ENCODE measurements around the gene SLC46A2.

DNA sequence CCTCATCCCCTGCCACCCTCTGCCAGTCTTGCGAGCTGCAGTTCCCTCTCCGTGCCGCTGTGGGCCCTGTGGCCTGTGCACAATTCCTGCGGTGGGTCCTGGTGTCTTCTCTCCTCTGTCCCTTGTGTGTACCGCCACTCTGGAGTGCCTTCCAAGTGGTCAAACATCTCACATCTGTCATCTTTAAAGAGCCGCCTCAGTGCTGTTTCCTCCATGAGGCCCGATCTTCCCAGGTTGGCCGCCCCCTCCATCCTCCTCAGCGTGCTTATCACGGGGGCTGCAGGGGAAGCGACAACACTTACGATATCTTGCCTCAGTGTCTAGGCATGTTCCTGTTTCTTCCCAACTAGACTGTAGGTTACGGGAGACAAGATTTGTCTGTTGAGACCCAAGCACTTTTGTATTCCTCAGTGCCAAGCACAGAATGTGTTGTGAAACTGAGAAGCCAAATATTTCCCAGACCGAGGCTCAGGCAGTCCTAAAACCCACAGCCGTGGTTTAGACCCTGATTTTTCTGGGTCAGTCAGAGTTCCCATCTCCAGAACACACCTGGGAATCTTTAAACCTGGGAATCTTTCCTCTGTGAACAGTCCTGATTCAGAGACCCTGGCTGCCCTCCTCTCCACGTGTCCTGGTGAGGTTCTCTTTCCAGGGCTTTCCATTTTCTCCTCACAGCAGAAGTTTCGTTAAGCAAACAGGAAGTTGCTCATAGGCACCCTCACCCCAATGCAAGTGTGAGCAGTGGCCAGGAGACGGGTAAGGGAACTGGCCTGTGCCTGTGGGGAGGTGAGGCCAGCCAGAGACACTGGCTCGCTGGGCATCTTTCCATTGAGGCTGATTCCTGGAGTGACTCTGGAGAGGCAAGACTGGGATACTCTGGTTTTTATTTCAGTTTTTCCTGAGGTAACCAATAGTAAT, 28.8 kb downstream of the SLC46A2 start:
- TF ChIP-seq ZBTB26 (CRISPR knock-in tag; IDR thresholded peaks at IDR 0.05), result no peak
- TF ChIP-seq, protein P1, sequence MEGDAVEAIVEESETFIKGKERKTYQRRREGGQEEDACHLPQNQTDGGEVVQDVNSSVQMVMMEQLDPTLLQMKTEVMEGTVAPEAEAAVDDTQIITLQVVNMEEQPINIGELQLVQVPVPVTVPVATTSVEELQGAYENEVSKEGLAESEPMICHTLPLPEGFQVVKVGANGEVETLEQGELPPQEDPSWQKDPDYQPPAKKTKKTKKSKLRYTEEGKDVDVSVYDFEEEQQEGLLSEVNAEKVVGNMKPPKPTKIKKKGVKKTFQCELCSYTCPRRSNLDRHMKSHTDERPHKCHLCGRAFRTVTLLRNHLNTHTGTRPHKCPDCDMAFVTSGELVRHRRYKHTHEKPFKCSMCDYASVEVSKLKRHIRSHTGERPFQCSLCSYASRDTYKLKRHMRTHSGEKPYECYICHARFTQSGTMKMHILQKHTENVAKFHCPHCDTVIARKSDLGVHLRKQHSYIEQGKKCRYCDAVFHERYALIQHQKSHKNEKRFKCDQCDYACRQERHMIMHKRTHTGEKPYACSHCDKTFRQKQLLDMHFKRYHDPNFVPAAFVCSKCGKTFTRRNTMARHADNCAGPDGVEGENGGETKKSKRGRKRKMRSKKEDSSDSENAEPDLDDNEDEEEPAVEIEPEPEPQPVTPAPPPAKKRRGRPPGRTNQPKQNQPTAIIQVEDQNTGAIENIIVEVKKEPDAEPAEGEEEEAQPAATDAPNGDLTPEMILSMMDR (IDR thresholded peaks at IDR 0.05 in 2 of 3, conservative IDR thresholded peaks at IDR 0.05 in 1 of 3; ENCODE audit: insufficient read depth in 2 of 3, low read depth in 1 of 3, low read length in 3 of 3), result no peak
- 0 out of 2 replicates have a peak, but pooled peaks have one; percentile 28 for TF ChIP-seq GABPA (tag; conservative IDR thresholded peaks at IDR 0.05; ENCODE audit: low read depth)
- no peak for TF ChIP-seq BRCA1 (IDR thresholded peaks at IDR 0.05)
- no peak for TF ChIP-seq BRCA1 (CRISPR knock-in tag; IDR thresholded peaks at IDR 0.05)
